Fibroblast of lung (primary cell): Measurements from ENCODE around the gene SLC24A3. TPM values are rescaled to one million over a fixed set of nuclear protein-coding genes. Genes with fewer than 3 reads are reported as not detected.
A peak's percentile ranks its signal among the peaks of the same experiment; 100 is the strongest.

Experiments
- DNase-seq, 2 donors: peaks; one replicate each; pipeline versions ENCODE4 v3.0.0 to v3.0.0-alpha.2; 2010; ENCODE audit warnings: low read depth in 2 of 2
- H2AFZ ChIP-seq: 2 replicates; pipeline ENCODE4 v1.5.1; 2012; ENCODE audit warnings: low read length, control low read depth, inconsistent platforms
- H3K27ac ChIP-seq: 2 replicates; pipeline ENCODE4 v1.5.1; 2011; ENCODE audit warnings: low read length, control low read depth; ENCODE audit not compliant: insufficient read depth
- H3K27me3 ChIP-seq: 2 replicates; pipeline ENCODE4 v1.5.1; 2011; ENCODE audit warnings: mild to moderate bottlenecking, low read length; ENCODE audit not compliant: control insufficient read depth, insufficient read depth
- H3K36me3 ChIP-seq: 2 replicates; pipeline ENCODE4 v1.5.1; 2011; ENCODE audit warnings: low read length; ENCODE audit not compliant: control insufficient read depth, insufficient read depth
- H3K4me1 ChIP-seq: 2 replicates; pipeline ENCODE4 v1.5.1; 2011; ENCODE audit warnings: low read length; ENCODE audit not compliant: control insufficient read depth, insufficient read depth; ENCODE audit errors: extremely low read depth
- H3K4me2 ChIP-seq: 2 replicates; pipeline ENCODE4 v1.5.1; 2011; ENCODE audit warnings: low read length, control low read depth; ENCODE audit not compliant: insufficient read depth; ENCODE audit errors: extremely low read depth
- H3K4me3 ChIP-seq, 4 experiments: fragments of 200-600 bp in 1 of 4; sonication (generic) in 1 of 4; replicated peaks in 1 of 4; 2 replicates each; pipeline ENCODE4 v1.5.1; 2011 to 2016; ENCODE audit warnings: low read length in 4 of 4, low read depth in 3 of 4, mild to moderate bottlenecking in 3 of 4, control low read depth in 2 of 4, inconsistent platforms in 1 of 4, mixed read lengths in 1 of 4; ENCODE audit not compliant: insufficient read depth in 1 of 4; ENCODE audit errors: control extremely low read depth in 1 of 4
- H3K79me2 ChIP-seq: 2 replicates; pipeline ENCODE4 v1.5.1; 2012; ENCODE audit warnings: mild to moderate bottlenecking, low read length, inconsistent platforms; ENCODE audit not compliant: control insufficient read depth, insufficient read depth
- H3K9ac ChIP-seq: 2 replicates; pipeline ENCODE4 v1.5.1; 2011; ENCODE audit warnings: mild to moderate bottlenecking, low read length, control low read depth; ENCODE audit not compliant: insufficient read depth
- H3K9me3 ChIP-seq: 2 replicates; pipeline ENCODE4 v1.5.1; 2012; ENCODE audit warnings: low read depth, low read length; ENCODE audit not compliant: control insufficient read depth, insufficient read depth
- H4K20me1 ChIP-seq: 2 replicates; pipeline ENCODE4 v1.5.1; 2011; ENCODE audit warnings: low read length; ENCODE audit not compliant: control insufficient read depth, insufficient read depth; ENCODE audit errors: extremely low read depth
- EZH2 ChIP-seq: IDR thresholded peaks from 2 replicates; pipeline ENCODE4 v1.5.1; 2012; ENCODE audit warnings: low read length, control low read depth, mild to moderate bottlenecking; ENCODE audit errors: missing control alignments
- polyA plus RNA-seq, 2 donors: library from polyadenylated mRNA; depleted of rRNA in 1 of 2; stranded (reverse) in 1 of 2; unstranded in 1 of 2; fragments of >200 nt; gene quantifications; 2 replicates each; pipeline ENCODE4 v1.2.1, GENCODE V29; 2011 to 2012; ENCODE audit warnings: missing spikeins in 1 of 2
- total RNA-seq: library from RNA; depleted of rRNA; stranded (reverse); fragments of >200 nt; gene quantifications from 2 replicates; pipeline ENCODE4 v1.2.1, GENCODE V29; 2014
- TF ChIP-seq, protein P1 (sequence below), 2 donors: IDR thresholded peaks in 1 of 2; conservative IDR thresholded peaks in 1 of 2; 1 replicate in 1 of 2; 2 replicates in 1 of 2; pipeline ENCODE4 v1.5.1; 2011 to 2012; ENCODE audit warnings: low read length in 2 of 2, control low read depth in 1 of 2, inconsistent platforms in 1 of 2, low read depth in 1 of 2, mild to moderate bottlenecking in 1 of 2

The SLC24A3 gene
- total and polyA plus RNA-seq, 2 donors (not counting 1 experiment from before 2014, with no cell fraction given): 0.03 to 1.8 TPM

- no peaks in the 10 kb centered on the region for H3K79me2 ChIP-seq
- no peaks in the 10 kb centered on the region for H3K4me1 ChIP-seq
Measured at GRCh38 chr20:19706463-19706862, 494.0 kb downstream of the SLC24A3 start.

GRCh38 chr20:19709635-19710335 lies 497.3 kb downstream of the SLC24A3 start:
- no peak overlapping the region for H3K4me3 ChIP-seq
- H3K9ac ChIP-seq: no peak overlapping the region
- H3K27me3 ChIP-seq: peaks cover 7% of the 10 kb centered on the region
- no peaks in the 10 kb centered on the region for H3K9me3 ChIP-seq
- no peaks in the 10 kb centered on the region for H3K79me2 ChIP-seq
- H4K20me1 ChIP-seq: no peaks in the 10 kb centered on the region
- no peaks in the 10 kb centered on the region for H3K36me3 ChIP-seq
- no peaks in the 10 kb centered on the region for H3K4me1 ChIP-seq
- no peak for DNase-seq
- no peak for TF ChIP-seq EZH2
- TF ChIP-seq, protein P1, sequence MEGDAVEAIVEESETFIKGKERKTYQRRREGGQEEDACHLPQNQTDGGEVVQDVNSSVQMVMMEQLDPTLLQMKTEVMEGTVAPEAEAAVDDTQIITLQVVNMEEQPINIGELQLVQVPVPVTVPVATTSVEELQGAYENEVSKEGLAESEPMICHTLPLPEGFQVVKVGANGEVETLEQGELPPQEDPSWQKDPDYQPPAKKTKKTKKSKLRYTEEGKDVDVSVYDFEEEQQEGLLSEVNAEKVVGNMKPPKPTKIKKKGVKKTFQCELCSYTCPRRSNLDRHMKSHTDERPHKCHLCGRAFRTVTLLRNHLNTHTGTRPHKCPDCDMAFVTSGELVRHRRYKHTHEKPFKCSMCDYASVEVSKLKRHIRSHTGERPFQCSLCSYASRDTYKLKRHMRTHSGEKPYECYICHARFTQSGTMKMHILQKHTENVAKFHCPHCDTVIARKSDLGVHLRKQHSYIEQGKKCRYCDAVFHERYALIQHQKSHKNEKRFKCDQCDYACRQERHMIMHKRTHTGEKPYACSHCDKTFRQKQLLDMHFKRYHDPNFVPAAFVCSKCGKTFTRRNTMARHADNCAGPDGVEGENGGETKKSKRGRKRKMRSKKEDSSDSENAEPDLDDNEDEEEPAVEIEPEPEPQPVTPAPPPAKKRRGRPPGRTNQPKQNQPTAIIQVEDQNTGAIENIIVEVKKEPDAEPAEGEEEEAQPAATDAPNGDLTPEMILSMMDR (conservative IDR thresholded peaks at IDR 0.05 in 1 of 2, IDR thresholded peaks at IDR 0.05 in 1 of 2; ENCODE audit: low read depth in 1 of 2, low read length in 2 of 2): no peak
- H3K4me2 ChIP-seq: no peak overlapping the region
- no peak overlapping the region for H2AFZ ChIP-seq
- no peak overlapping the region for H3K27ac ChIP-seq

More at GRCh38 chr20:19706463-19706862, 494.0 kb downstream of the SLC24A3 start:
- TF ChIP-seq, protein P1 (conservative IDR thresholded peaks at IDR 0.05 in 1 of 2, IDR thresholded peaks at IDR 0.05 in 1 of 2; ENCODE audit: low read depth in 1 of 2, low read length in 2 of 2): no peak
- TF ChIP-seq EZH2: no peak
- no peak overlapping the region for H3K4me2 ChIP-seq
- H3K27me3 ChIP-seq: peaks cover 7% of the 10 kb centered on the region
- DNase-seq: no peak
- no peak overlapping the region for H2AFZ ChIP-seq
- H3K27ac ChIP-seq: no peak overlapping the region
- H3K4me3 ChIP-seq: no peak overlapping the region
- no peaks in the 10 kb centered on the region for H3K36me3 ChIP-seq
- no peak overlapping the region for H3K9ac ChIP-seq
- no peaks in the 10 kb centered on the region for H4K20me1 ChIP-seq
- H3K9me3 ChIP-seq: no peaks in the 10 kb centered on the region

GRCh38 chr20:19710336-19711120 lies 498.1 kb downstream of the SLC24A3 start:
- H4K20me1 ChIP-seq: no peaks in the 10 kb centered on the region
- H3K79me2 ChIP-seq: no peaks in the 10 kb centered on the region
- H3K9ac ChIP-seq: no peak overlapping the region
- no peaks in the 10 kb centered on the region for H3K4me1 ChIP-seq
- no peak overlapping the region for H3K27ac ChIP-seq
- H3K4me3 ChIP-seq: no peak overlapping the region
- H3K4me2 ChIP-seq: no peak overlapping the region
- TF ChIP-seq, protein P1 (conservative IDR thresholded peaks at IDR 0.05 in 1 of 2, IDR thresholded peaks at IDR 0.05 in 1 of 2; ENCODE audit: low read depth in 1 of 2, low read length in 2 of 2): no peak
- no peak for TF ChIP-seq EZH2
- no peaks in the 10 kb centered on the region for H3K36me3 ChIP-seq
- H3K9me3 ChIP-seq: no peaks in the 10 kb centered on the region
- peak in 1 of 2 donors; percentile 61 for DNase-seq
- no peak overlapping the region for H2AFZ ChIP-seq
- peaks cover 7% of the 10 kb centered on the region for H3K27me3 ChIP-seq
